CD4-positive, CD25-positive, alpha-beta regulatory T cell (primary cell): ENCODE measurements around the gene SORBS2. TPM values are rescaled to one million over a fixed set of nuclear protein-coding genes. Genes with fewer than 3 reads are reported as not detected.

Source experiments
- ATAC-seq, 2 donors: fragments of 150-1000 bp; cut with Tn5 transposase; one replicate each; pipeline ENCODE4 v1.10.0; 2021; ENCODE audit warnings: low read depth in 2 of 2, moderate number of reproducible peaks in 2 of 2, moderate library complexity in 1 of 2
- DNase-seq, 3 donors: peaks; one replicate each; pipeline versions ENCODE4 v3.0.0 to v3.0.0-alpha.2; 2012 to 2022; ENCODE audit warnings: mixed read lengths in 1 of 3
- H3K27ac ChIP-seq: one replicate; pipeline ENCODE4 v1.7.0; 2013; ENCODE audit warnings: mild to moderate bottlenecking, low read length; ENCODE audit not compliant: insufficient read depth, poor library complexity, severe bottlenecking
- H3K27me3 ChIP-seq: one replicate; pipeline ENCODE4 v1.7.0; 2013; ENCODE audit warnings: low read length; ENCODE audit not compliant: control insufficient read depth, insufficient read depth
- H3K36me3 ChIP-seq: one replicate; pipeline ENCODE4 v1.7.0; 2013; ENCODE audit warnings: mild to moderate bottlenecking, low read length, moderate library complexity; ENCODE audit not compliant: control insufficient read depth, insufficient read depth
- H3K4me1 ChIP-seq: 2 replicates; pipeline ENCODE4 v1.7.0; 2013; ENCODE audit warnings: mild to moderate bottlenecking, low read length; ENCODE audit not compliant: insufficient read depth, control insufficient read depth, poor library complexity, severe bottlenecking
- H3K4me3 ChIP-seq: one replicate; pipeline ENCODE4 v1.7.0; 2013; ENCODE audit warnings: low read depth, mild to moderate bottlenecking, low read length, moderate library complexity
- H3K9me3 ChIP-seq, 2 experiments: 1 replicate in 1 of 2; 2 replicates in 1 of 2; pipeline ENCODE4 v1.7.0; 2013; ENCODE audit warnings: low read length in 2 of 2, mild to moderate bottlenecking in 1 of 2, moderate library complexity in 1 of 2; ENCODE audit not compliant: control insufficient read depth in 2 of 2
- H3K27ac Mint-ChIP-seq, 3 donors: one replicate each; pipeline ENCODE4 v1.8.0; 2020 to 2022; ENCODE audit warnings: mild to moderate bottlenecking in 3 of 3, mixed read lengths in 3 of 3, moderate library complexity in 2 of 3
- H3K27me3 Mint-ChIP-seq: one replicate; pipeline ENCODE4 v1.8.0; 2022; ENCODE audit warnings: mild to moderate bottlenecking, mixed read lengths
- H3K36me3 Mint-ChIP-seq: one replicate; pipeline ENCODE4 v1.8.0; 2020; ENCODE audit warnings: mixed read lengths
- H3K4me1 Mint-ChIP-seq, 4 donors: one replicate each; pipeline ENCODE4 v1.8.0; 2020 to 2022; ENCODE audit warnings: mixed read lengths in 4 of 4, mild to moderate bottlenecking in 1 of 4
- H3K4me3 Mint-ChIP-seq, 4 donors: one replicate each; pipeline ENCODE4 v1.8.0; 2020 to 2022; ENCODE audit warnings: mild to moderate bottlenecking in 4 of 4, mixed read lengths in 4 of 4, moderate library complexity in 3 of 4
- H3K9me3 Mint-ChIP-seq, 7 donors: one replicate each; pipeline ENCODE4 v1.8.0; 2020 to 2022; ENCODE audit warnings: mixed read lengths in 7 of 7, mild to moderate bottlenecking in 3 of 7, moderate library complexity in 2 of 7
- polyA plus RNA-seq, 4 donors: library from polyadenylated mRNA; unstranded; fragments of 300-500 nt; fragmentation: Illumina TruSeq; gene quantifications; one replicate each; pipeline ENCODE4 v1.2.3, GENCODE V29; 2021
- total RNA-seq: library from RNA; stranded (reverse); gene quantifications from one replicate; pipeline ENCODE4 v1.2.3, GENCODE V29; 2022

SORBS2 gene
- total and polyA plus RNA-seq, 5 donors from 2014 or later = 0.07 TPM; not detected in 4

DNA sequence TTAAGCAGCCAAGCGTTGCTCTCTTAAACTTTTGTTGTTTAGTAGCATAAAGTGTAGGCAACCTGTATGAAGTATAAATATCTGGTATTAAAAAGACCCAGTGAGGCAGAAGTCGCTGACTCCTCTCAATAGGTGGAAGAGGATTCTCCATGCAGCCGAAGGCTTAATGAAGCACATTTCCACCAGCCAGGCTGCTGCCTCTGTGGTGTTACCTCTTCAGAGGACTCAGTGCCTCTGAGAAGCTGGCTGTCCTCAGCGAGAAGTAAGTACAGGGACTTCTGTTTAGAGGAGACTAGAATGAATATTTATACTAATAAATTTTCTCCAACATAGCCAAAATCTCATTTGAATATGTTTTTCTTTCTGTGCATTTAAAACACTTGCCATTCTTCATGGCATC, 6.0 kb downstream of the SORBS2 start:
- peaks cover 6% of the 10 kb centered on the region for H3K27me3 Mint-ChIP-seq
- no peak for ATAC-seq
- H3K4me1 Mint-ChIP-seq = no peaks in the 10 kb centered on the region
- no peak overlapping the region for H3K27ac Mint-ChIP-seq
- Histone ChIP-seq H3K36me3 (no peaks in the 10 kb centered on the region), H3K27ac (no peak overlapping the region), H3K4me3 (no peak overlapping the region), H3K4me1 (no peaks in the 10 kb centered on the region), H3K9me3 (no peaks in the 10 kb centered on the region), H3K27me3 (peaks cover 2% of the 10 kb centered on the region)
- H3K9me3 Mint-ChIP-seq = peaks cover 0 to 2% (median 0%) of the 10 kb centered on the region in 7 donors
- no peaks in the 10 kb centered on the region for H3K36me3 Mint-ChIP-seq
- DNase-seq = no peak
- no peak overlapping the region for H3K4me3 Mint-ChIP-seq

DNA sequence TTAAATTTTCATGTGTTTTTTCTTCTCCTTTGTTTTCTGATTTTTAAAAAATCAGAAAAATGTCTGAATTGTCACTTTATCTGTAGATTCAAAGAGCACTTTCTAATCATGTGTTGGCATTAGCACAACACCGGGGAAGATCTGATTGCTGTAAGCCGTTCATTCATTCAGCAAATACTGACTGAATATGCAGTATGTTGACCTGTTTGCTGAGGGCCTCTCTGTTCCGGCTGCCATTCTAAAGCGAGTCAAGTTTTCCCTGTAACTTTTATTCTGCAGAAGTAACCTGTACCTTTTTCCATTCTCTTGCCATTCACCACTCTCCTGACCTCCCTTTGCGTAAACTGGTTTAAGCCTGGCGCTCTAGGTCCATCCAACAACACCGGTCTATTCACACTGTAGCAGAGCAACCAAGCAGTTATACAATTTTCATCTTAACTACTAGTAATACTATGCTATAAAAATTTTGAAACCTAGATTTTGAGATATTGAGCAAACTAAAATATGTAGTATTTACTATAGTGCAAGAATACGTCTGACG, 6.7 kb downstream of the SORBS2 start:
- no peaks in the 10 kb centered on the region for H3K4me1 Mint-ChIP-seq
- H3K9me3 Mint-ChIP-seq = peaks cover 0 to 2% (median 0%) of the 10 kb centered on the region in 7 donors
- DNase-seq (no peak), ATAC-seq (no peak)
- H3K4me1 ChIP-seq = no peaks in the 10 kb centered on the region
- no peak overlapping the region for H3K27ac ChIP-seq
- H3K4me3 ChIP-seq = no peak overlapping the region
- H3K9me3 ChIP-seq = no peaks in the 10 kb centered on the region
- no peaks in the 10 kb centered on the region for H3K27me3 ChIP-seq
- no peak overlapping the region for H3K4me3 Mint-ChIP-seq
- H3K27me3 Mint-ChIP-seq = peaks cover 6% of the 10 kb centered on the region
- no peaks in the 10 kb centered on the region for H3K36me3 Mint-ChIP-seq
- H3K27ac Mint-ChIP-seq = no peak overlapping the region
- no peaks in the 10 kb centered on the region for H3K36me3 ChIP-seq

DNA sequence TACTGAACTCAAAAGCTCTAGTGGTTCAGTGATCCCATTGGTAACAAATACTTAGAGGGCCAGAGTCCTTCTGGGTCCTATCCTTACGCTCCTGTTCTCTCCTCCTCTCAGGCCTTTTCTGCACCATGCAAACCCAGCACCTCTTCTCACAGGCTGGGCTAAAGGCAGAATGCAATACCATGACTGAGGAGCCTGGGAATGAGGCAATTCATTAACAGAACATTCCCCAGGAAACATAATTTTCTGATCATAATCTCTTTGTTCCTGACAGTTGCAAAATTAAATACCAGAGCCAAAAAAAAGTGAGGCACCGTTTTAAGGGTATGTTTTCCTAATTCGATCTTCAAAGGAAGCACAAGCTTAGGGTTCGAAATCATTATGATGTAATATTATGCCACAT, 9.0 kb downstream of the SORBS2 start:
- peaks cover 0 to 2% (median 0%) of the 10 kb centered on the region in 7 donors for H3K9me3 Mint-ChIP-seq
- no peaks in the 10 kb centered on the region for H3K27me3 ChIP-seq
- no peak overlapping the region for H3K27ac ChIP-seq
- no peak overlapping the region for H3K4me3 Mint-ChIP-seq
- DNase-seq (no peak), ATAC-seq (no peak)
- no peaks in the 10 kb centered on the region for H3K36me3 ChIP-seq
- no peaks in the 10 kb centered on the region for H3K27me3 Mint-ChIP-seq
- H3K4me1 ChIP-seq = no peaks in the 10 kb centered on the region
- no peaks in the 10 kb centered on the region for H3K9me3 ChIP-seq
- H3K27ac Mint-ChIP-seq = no peak overlapping the region
- H3K4me3 ChIP-seq = no peak overlapping the region
- H3K36me3 Mint-ChIP-seq = no peaks in the 10 kb centered on the region
- no peaks in the 10 kb centered on the region for H3K4me1 Mint-ChIP-seq

DNA sequence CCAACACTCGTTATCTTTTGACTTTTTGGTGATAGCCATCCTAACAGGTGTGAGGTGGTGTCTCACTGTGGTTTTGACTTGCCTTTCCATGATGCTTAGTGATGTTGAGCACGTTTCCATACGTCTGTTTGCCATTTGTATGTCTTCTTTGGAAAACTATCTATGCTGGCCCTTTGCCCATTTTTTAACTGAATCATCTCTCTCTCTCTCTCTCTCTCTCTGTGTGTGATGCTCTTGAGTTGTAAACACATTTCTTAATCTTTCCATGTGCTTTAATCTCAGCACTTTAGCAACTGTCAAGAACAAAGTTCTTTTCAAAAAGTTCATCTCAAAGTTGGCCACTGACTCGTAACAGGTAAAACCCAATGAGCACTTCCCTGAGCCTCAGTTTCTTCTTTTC, 10.5 kb downstream of the SORBS2 start:
- Mint-ChIP-seq H3K4me3 (no peak overlapping the region), H3K36me3 (no peaks in the 10 kb centered on the region), H3K27ac (no peak overlapping the region), H3K27me3 (no peaks in the 10 kb centered on the region), H3K9me3 (peaks cover 0 to 2% (median 0%) of the 10 kb centered on the region in 7 donors), H3K4me1 (no peaks in the 10 kb centered on the region)
- no peak overlapping the region for H3K27ac ChIP-seq
- H3K4me3 ChIP-seq = no peak overlapping the region
- H3K4me1 ChIP-seq = no peaks in the 10 kb centered on the region
- H3K9me3 ChIP-seq = no peaks in the 10 kb centered on the region
- H3K27me3 ChIP-seq = no peaks in the 10 kb centered on the region
- DNase-seq (no peak), ATAC-seq (no peak)
- no peaks in the 10 kb centered on the region for H3K36me3 ChIP-seq

DNA sequence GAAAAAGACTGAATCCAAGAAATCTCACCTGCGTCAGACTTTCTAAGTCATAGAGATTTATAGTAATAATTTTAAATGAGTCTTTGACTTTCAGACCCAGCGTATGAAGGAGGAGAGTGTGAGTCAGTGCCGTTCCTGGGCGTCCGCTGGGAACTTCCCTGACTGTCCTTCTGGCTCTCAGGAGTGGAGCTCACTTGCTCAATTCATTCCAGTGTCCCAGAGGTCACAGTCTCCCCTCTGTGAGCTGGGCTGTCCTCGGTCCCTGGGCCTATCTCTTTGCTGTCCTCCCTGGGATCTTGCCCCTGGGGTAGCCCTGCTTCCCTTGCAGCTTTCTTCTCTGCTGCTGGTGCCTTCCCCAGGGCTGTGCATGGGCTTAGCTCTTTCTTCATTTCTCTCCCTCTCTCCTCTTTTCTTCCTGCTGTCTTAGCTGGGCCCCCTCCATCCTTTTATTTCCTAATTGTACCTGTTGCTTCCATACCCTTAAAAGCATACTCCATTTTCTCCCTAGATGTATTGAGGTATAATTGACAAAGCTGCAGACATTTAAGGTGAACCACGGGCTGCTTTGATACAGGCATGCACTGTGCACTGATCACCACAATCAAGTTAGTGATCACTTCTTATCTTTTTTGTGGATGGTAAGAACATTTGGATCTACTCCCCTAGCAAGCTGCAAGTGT, 11.6 kb downstream of the SORBS2 start:
- H3K4me3 ChIP-seq = no peak overlapping the region
- no peak overlapping the region for H3K27ac Mint-ChIP-seq
- no peaks in the 10 kb centered on the region for H3K36me3 Mint-ChIP-seq
- no peak overlapping the region for H3K27ac ChIP-seq
- peaks cover 0 to 2% (median 0%) of the 10 kb centered on the region in 7 donors for H3K9me3 Mint-ChIP-seq
- ATAC-seq (no peak), DNase-seq (no peak)
- H3K36me3 ChIP-seq = no peaks in the 10 kb centered on the region
- no peaks in the 10 kb centered on the region for H3K27me3 ChIP-seq
- H3K9me3 ChIP-seq = no peaks in the 10 kb centered on the region
- H3K27me3 Mint-ChIP-seq = no peaks in the 10 kb centered on the region
- H3K4me3 Mint-ChIP-seq = no peak overlapping the region
- H3K4me1 Mint-ChIP-seq = no peaks in the 10 kb centered on the region
- no peaks in the 10 kb centered on the region for H3K4me1 ChIP-seq

DNA sequence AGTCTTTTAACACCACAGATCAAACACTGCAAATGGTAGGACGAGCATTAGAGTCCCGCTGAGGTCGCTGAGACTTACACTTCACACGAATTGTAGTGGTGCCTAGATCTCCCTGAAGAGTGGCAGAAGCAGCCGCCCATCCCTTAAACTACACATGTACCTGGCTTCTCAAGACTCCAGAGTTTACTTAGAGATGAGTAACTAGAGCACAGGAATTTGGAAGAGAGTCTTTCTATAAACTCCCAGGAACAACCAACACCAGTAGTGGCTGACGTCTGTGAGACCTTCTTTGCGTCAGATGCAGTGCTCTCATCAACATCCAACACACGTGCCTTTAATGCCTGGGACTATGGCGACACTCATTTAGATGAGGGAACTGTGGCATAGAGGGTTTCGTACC, 12.6 kb downstream of the SORBS2 start:
- no peak for ATAC-seq
- Histone ChIP-seq H3K9me3 (no peaks in the 10 kb centered on the region), H3K27me3 (no peaks in the 10 kb centered on the region), H3K36me3 (no peaks in the 10 kb centered on the region), H3K27ac (no peak overlapping the region), H3K4me3 (no peak overlapping the region), H3K4me1 (no peaks in the 10 kb centered on the region)
- no peak overlapping the region for H3K4me3 Mint-ChIP-seq
- no peak for DNase-seq
- no peak overlapping the region for H3K27ac Mint-ChIP-seq
- no peaks in the 10 kb centered on the region for H3K4me1 Mint-ChIP-seq
- H3K36me3 Mint-ChIP-seq = no peaks in the 10 kb centered on the region
- no peaks in the 10 kb centered on the region for H3K27me3 Mint-ChIP-seq
- H3K9me3 Mint-ChIP-seq = peaks cover 0 to 2% (median 0%) of the 10 kb centered on the region in 7 donors

DNA sequence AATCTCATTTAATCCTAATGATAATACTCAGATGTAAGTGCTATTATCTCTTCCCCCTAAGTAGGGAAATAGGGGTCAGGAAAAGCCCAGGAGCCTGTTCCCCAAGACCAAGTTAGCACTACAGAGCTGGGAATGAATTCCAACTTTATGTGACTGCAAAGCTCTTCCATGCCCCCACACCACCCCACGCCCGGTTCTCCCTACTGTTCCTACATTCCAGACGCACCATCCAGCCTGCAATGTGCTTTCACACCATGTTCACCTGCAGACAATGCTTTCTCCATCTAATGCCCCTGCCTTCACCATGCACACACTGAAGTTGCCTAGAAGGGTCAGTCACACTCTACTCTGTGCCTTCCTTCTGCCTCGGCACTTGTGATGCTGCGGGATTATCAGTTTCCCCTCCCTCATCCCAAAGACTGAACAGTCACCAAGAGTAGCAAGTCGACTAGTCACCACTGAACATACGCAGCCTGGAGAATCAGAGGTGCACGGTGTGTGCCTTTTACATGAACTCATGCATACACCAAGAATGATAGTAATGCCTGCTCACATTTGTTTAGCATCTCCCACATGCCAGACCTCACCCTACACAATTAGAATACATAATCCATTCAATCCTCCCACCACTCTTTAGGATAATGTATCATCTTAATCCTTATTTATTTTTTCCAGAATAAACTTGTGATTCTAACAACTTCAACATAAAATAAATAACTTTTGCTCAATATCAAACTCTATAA, 14.2 kb downstream of the SORBS2 start:
- no peaks in the 10 kb centered on the region for H3K27me3 ChIP-seq
- no peaks in the 10 kb centered on the region for H3K9me3 ChIP-seq
- H3K27ac Mint-ChIP-seq = no peak overlapping the region
- ATAC-seq (no peak), DNase-seq (no peak)
- H3K4me1 Mint-ChIP-seq = no peaks in the 10 kb centered on the region
- peaks cover 0 to 2% (median 0%) of the 10 kb centered on the region in 7 donors for H3K9me3 Mint-ChIP-seq
- H3K36me3 Mint-ChIP-seq = no peaks in the 10 kb centered on the region
- no peak overlapping the region for H3K4me3 Mint-ChIP-seq
- no peak overlapping the region for H3K4me3 ChIP-seq
- no peaks in the 10 kb centered on the region for H3K36me3 ChIP-seq
- no peak overlapping the region for H3K27ac ChIP-seq
- no peaks in the 10 kb centered on the region for H3K4me1 ChIP-seq
- no peaks in the 10 kb centered on the region for H3K27me3 Mint-ChIP-seq
